NCI-H446 treated with DMSO at 0.1 percent for 48 hours (cell line): ENCODE results near the gene DNAH14.
"Not testable (repeated sequence)": the region's sequence is repeated elsewhere in the genome, so short reads cannot be mapped to it uniquely, and the experiment has no call there.

Experiments
- DNase-seq: peaks from one replicate; lab custom pipeline; 2025; lab: John Stamatoyannopoulos, UW

Gene DNAH14

DNA sequence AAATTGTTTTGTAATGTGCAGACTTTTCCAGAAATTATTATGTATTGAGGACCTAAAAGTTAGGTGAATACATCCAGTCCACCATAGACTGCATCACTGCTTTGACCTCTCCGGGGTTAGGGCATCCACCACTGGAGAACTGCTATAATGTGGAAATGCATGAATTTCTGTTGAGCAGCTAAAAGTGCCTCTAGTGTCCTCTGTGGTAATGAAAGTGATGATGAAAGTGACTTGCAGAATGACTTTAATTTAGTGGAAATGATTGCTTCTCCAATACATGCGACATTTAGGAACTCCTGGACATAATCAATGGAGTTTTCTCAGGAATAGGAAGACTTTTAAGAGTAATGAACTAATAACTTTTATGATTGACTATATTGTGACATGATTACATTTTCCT, 327.6 kb downstream of the DNAH14 start:
- no peak for DNase-seq

DNA sequence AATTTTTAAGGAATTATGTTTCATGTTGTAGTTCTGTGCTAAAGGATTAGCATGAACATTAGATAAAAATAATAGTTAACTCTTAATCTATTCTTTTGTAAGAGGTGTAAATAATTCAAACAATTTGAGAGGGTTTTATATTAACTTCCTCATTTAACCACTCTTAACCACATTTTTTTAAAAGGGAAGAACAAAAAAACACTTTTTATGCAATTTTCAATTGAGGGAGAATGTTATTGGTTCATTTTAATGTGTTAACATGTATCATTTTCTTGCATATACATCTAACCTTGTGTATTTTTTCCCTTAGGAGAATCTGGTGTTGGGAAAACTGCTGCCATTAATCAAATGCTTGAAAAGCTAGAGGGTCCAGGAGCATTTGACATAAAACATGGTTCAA, 329.3 kb downstream of the DNAH14 start:
- DNase-seq, result no peak

DNA sequence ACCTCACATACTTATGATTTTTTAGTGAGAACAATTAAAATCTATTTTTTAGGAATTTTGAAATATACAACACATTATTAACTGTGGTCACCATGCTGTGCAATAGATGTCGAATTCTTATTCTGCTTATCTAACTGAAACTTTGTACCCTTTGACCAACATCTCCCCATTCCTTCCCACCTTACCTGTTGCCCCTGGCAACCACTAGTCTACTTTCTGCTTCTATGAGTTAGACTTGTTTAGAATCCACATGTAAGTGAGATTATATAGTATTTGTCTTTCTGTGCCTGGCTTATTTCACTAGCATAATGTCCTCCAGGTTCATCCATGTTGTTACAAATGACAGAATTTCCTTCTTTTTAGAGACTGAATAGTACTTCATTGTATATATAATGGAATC, 330.1 kb downstream of the DNAH14 start:
- DNase-seq, result no peak

DNA sequence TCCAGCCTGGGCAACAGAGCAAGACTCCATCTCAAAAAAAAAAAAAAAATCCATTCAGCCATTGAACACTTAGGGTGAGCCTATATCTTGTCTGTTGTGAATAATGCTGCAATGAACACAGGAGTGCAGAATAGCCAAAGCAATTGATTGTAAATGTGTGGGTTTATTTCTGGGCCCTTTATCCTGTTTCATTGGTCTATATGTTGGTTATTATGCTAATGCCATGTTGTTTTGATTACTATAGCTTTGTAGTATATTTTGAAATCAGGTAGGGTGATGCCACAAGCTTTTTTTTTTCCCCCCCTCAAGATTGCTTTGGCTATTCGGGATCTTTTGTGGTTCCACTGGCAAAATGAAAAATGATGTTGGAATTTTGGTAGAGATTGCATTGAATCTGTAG, 330.8 kb downstream of the DNAH14 start:
- DNase-seq, result no peak

DNA sequence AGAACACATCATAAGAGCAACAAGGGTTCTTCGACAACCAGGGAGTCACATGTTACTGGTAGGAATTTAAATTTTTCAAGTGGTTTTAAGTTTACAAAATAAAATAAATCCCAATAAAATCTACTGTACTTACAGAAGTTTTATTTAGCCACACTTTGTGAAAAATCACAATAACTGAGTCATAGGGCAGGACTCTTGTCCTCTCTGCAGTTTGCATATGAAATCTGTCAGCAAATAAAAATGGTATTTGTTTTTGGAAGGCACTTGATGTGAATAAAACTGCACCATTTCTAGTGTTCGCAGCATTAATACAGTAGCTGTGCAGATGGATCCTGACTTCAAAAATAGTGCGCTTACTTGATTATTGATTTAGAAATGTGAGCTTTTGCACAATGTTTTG, 348.0 kb downstream of the DNAH14 start:
- no peak for DNase-seq

DNA sequence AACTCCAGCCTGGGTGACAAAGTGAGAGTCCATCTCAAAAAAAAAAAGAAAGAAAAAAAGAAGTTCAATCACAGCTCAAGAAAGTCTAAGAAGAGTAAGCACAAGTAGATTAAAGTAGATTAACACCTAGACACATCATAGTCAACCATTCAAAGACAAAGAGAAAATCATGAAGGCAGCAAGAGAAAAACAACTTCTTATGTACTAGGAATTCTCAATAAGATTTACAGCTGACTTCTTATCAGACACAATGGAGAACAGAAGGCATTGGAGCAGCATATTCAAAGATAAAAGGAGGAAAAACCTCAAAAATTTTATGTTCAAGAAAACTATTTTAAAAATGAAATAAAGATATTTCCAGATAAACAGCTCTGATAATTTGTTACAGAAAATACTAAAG, 351.1 kb downstream of the DNAH14 start:
- DNase-seq, result no peak

DNA sequence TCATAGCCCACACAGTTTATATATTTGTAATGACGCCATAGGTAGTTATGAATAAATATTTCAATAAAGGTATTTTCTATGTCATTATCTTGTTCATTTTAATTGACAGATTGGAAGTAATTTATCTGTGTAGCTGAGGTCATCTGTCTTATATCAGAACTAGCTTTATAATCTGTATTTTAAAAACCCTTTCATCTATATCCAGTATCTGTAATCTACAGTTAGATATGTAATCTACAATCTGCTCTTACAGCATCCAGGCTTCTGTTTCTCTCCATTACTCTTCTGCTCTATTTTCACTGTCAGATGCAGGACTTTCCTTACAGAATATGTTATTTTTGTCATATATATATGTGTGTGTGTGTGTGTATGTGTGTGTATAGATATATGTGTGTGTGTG, 360.8 kb downstream of the DNAH14 start:
- no peak for DNase-seq

DNA sequence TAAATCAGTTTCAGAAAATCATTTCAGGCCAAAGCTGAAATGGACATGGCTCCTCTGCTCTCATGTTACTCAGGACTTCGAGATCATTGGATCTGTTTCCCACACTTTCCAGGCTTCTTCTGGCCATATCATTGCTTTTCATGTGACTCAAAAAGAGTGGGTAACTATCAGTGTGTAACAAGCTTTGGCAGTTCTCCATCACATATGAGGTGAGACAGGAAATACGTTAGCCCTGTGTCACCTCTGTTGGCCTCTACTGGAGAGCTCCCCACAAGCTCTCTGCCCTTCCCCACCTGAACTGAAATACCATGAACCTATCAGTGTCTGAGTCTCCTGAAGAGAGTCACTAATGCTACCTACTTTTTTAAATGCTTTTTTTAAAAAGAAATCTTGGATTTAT, 370.1 kb downstream of the DNAH14 start:
- DNase-seq, result no peak

DNA sequence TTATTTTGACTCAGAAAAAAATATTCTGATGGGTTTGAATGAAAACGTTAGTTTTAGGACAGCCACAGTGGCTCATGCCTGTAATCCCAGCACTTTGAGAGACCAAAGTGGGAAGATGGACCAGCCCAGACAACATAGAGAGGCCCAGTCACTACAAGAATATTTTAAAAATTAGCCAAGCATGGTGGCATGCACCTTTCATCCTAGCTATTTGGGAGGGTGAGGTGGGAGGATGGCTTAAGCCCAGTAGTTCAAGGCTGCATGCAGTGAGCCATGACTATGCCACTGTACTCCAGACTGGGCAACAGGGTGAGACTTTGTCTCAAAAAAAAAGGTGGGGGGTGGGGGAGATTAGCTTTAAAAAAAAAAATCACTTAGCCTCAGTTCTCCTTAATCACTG, 370.9 kb downstream of the DNAH14 start:
- no peak for DNase-seq

DNA sequence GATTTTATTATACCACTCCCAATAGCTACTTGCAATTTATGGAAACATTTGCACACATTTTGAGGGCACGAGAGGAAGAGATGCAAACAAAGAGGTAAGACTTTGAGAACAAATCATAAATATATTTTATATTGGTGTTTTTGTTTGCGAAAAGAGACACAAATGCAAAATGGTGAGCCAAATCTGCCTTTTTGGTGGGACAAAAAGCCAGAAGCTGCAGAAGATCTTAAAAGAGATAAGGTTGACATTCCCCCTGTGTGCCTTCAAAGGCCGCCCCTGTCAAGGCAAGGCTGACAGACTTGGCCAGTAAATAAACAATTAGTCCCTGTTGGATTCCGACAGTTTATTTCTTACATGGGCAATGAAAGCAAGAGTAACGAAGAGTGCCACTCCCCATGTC, 375.5 kb downstream of the DNAH14 start:
- no peak for DNase-seq

DNA sequence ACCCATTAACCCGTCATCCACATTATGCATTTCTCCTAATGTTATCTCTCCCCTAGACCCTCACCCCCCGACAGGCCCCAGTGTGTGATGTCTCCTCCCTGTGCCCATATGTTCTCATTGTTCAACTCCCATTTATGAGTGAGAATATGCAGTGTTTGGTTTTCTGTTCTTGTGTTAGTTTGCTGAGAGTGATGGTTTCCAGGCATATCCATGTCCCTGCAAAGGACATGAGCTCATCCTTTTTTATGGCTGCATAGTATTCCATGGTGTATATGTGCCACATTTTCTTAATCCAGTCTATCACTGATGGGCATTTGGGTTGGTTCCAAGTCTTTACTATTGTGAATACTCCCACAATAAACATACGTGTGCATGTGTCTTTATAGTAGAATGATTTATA, 381.1 kb downstream of the DNAH14 start:
- not testable (repeated sequence) for DNase-seq

DNA sequence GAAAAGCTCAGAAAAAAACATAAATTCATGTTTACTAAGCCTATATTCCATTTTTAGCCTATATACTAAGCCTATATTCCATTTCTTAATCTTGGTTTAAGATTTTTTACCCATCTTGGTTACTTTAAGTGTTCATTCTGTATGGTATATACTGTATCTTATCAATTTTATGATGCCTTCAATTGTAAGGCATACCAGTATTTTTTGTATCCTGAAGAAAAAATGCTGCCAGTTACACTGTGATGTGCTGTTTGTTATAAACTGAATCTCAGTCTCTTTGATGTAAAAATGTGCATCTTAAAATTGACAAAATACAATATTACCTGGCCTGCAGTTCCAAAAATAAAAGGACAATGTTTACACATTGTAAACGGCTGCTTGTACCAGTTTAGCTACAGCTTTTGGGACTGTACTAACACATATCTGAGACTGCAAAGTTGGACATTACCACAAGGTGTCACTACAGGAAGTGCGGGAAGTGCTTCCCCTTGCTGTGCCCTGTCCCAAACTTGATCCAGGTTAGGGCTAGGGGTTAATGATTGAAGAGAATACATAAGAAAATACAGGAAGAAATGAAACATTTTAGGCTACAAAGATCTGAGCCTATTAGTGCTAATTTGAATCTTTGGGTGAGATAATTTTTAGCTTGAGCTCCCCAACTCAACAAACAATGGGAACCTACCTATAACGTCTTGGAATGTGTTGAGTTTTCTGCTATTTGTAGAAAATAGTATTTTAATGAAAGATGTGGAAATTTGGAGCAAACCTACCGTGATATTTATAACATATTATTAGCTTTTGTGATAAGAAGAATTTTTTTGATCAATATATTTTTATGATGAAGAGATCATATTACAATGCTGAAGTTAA, 389.5 kb downstream of the DNAH14 start:
- no peak for DNase-seq

DNA sequence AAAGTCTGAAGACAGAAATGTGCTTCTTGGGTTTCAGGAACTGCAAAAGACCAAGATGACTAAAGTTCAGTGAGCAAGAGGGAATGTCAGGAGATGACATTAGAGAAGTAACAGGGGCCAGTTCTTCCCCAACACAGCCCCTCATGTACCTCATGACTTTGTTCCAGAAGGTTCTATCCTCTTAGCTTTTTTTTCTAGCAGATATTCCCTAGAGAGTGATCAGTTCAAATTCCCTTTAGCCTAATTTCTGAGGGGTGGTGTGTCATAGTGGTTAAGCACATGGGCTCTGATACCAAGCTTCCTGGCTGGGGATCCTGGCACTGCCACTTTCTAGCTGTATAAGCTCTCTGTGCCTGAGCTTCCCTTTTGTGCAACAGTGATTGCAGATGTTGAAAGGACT, 390.4 kb downstream of the DNAH14 start:
- no peak for DNase-seq

DNA sequence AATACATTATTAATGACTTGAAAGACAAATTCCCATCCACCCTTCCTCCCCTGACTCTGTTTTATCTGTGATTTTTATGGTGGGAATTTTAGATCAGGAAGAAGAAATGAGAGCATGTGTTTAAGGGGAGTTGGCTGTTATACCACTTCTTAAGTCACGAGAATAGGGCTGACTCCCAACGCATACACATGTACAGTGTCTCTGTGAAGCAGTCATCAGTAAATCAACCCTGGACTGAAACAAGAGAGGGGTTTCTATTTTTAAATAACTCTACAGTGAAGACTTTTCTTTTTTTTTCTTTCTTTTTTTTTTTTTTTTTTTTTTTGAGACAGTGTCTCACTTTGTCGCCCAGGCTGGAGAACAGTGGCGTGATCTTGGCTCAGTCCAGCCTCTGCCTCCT, 392.3 kb downstream of the DNAH14 start:
- no peak for DNase-seq

DNA sequence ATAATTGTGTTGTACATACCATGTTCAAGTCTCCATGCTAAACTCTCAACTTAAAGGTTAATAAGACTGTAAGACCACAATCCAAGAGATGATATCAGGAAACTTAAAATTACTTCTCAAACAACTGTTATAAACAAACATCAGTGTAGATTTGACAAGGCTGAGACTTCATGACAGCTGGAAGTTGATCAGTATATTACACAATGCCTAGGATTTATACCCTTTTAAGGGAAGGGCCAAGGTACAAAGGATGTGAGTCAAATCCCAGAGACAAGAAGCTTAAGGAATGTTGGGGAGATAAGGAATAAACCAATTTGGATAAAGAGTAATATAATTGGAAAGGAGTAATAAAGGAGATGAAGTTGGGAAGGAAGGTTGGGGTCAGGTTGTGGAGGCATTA, 399.6 kb downstream of the DNAH14 start:
- DNase-seq, result no peak

DNA sequence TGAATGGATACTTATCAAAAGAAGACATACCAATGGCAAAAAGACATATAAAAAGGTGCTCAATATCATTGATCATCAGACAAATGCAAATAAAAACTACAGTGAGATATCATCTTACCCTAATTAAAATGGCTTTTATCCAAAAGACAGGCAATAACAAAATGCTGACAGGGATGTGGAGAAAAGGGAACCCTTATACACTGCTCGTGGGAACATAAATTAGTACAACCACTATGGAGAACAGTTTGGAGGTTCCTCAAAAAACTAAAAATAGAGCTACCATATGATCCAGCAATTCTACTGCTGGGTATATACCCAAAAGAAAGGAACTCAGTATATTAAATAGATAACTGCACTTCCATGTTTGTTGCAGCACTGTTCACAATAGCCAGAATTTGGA, 400.5 kb downstream of the DNAH14 start:
- not testable (repeated sequence) for DNase-seq

DNA sequence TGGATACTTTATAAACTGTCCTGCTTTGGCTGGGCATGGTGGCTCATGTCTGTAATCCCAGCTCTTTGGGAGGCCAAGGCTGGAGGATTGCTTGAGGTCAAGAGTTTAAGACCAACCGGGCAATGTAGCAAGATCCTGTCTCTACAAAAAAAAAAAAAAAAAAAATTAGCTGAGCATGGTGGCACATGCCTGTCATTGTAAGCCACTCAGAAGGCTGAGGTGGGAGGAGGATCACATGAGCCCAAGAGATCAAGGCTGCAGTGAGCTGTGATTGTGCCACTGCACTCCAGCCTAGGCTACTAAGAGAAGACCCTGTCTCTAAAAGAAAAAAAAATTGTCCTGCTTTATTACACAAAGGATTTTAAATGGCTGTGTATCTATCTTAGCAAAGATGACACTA, 403.2 kb downstream of the DNAH14 start:
- no peak for DNase-seq

DNA sequence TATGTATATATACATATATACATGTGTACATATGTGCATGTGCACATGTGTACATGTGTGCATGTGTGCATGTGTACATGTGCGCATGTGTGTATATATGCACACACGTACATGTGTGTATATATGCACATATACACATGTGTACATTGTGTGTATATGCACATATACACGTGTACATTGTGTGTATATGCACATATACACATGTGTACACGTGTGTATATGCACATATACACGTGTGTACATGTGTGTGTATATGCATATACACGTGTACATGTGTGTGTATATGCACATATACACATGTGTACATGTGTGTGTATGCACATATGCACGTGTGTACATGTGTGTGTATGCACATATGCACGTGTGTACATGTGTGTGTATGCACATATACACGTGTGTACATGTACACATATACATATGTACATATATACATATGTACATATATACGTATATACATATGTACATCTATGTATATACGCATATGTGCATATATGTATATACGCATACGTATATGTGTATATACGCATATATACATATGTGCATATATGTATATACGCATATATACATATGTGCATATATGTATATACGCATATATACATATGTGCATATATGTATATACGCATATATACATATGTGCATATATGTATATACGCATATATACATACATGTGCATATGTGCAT, 405.8 kb downstream of the DNAH14 start:
- DNase-seq, result not testable (repeated sequence)

DNA sequence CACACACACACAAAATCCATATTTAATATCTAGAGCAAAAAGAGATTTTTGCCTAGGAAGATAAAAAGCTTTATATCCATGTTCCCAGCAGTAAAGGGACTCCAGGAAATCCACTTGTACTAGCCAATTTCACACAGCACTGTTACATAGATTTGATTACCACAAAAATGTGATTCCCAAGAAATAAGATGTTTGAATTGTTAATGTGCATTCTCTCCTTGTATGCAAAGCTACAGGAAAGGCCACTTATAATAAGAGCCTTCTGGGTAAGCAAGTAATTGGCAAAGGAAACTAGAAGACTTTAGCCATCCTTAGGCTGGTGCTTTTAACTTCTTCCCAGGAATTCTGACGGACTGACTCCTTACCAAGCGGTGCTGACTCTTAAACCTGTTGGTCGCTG, 409.1 kb downstream of the DNAH14 start:
- no peak for DNase-seq

DNA sequence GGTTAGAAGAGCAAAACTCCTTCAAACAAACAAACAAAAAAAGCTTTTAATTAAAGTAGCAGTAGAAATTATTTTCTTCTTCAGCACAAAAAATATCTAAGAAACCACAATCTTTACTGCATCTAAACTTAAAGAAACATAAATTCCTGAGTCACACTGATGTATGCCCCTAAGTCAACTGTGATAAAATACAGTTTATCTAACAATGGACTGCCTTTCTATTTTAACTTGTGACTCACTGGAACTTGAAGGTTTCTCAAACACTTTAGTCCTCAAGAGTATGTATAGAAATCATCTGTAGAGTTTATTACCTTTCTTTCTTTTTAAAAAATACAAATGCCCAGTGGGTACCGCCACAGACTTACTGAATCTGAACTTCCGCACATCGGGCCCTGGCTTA, 412.2 kb downstream of the DNAH14 start:
- DNase-seq, result no peak

DNA sequence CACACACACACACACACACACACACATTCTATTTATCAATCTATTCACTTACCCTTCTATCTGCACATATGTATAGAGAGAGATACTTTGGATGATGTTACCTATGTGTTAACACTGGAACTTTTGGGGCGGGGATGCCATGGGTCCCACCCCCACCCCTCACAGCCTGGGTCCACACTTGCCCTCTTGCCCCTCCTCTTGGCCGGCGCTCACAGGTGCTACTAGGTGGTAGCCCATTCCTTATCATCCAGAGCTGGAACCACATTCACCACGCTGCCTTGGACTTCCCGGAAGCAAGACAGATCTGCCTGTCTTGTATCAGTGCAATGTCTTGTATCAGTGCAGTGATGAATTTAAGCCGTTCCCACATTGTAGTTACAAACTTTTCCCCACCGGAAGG, 413.2 kb downstream of the DNAH14 start:
- no peak for DNase-seq

DNA sequence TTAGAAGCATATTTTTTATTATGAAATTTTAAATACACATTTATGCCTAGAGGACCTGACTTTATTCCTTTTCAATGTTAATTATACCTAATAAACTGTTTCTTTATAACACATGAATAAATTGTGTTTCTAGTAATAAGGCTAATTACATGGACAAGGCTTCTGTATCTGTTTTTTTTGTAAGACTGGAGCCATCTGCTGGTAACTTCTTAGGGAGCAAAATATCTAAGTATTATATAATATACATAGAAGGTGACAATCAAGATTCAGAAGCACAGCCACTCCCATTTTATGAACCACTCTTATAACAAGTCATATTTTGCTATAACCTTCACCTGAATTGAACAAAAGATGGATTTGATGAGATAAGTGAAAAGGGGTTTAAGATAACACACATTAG, 414.1 kb downstream of the DNAH14 start:
- no peak for DNase-seq

DNA sequence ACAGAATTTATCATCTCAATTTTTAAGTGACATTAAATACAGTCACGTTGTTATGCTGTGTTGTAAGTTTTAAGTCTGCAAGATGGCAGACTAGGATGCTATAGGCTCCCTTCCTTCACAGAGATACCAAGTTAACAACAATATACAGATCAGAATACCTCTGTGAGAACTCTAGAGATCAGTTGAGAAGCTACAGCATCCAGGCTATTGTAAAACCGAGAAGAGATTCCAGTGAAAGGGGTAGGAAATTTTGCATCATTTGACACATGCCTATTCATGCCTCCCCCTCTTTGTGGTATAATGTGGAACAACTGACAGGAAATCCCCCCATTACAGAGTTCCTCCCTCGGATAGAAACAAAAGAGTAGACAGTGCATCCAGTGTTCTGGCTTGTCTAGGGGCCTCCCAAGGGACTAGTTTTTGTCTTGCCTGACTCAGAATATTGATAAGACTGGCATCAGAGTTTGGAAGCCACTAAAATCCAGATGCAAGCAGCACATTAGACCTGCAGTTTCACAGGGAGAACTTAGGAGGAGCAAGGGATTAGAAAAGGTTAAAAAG, 417.7 kb downstream of the DNAH14 start:
- DNase-seq, result no peak
